DND-41 (cell line): ENCODE measurements around the gene ZNF580.

ENCODE experiments used
- ATAC-seq: fragments of 200-7000 bp; cut with Tn5 transposase; 3 replicates; pipeline ENCODE4 v1.9.1; 2021; ENCODE audit warnings: low read depth; ENCODE audit not compliant: insufficient read depth
- DNase-seq: peaks from one replicate; pipeline ENCODE4 v3.0.0-alpha.2; 2020
- H2AFZ ChIP-seq: 2 replicates; pipeline ENCODE4 v1.6.0; 2012; ENCODE audit warnings: low read depth, low read length
- H3K27ac ChIP-seq: 2 replicates; pipeline ENCODE4 v1.5.1; 2012; ENCODE audit warnings: low read length, inconsistent platforms
- H3K27me3 ChIP-seq: fragments of 200-600 bp; sonication (generic); 2 replicates; pipeline ENCODE4 v1.6.0; 2012; ENCODE audit warnings: low read length, mild to moderate bottlenecking, inconsistent platforms; ENCODE audit not compliant: insufficient read depth, poor library complexity
- H3K36me3 ChIP-seq: 2 replicates; pipeline ENCODE4 v1.5.1; 2012; ENCODE audit warnings: low read length, inconsistent platforms; ENCODE audit not compliant: insufficient read depth
- H3K4me1 ChIP-seq: 2 replicates; pipeline ENCODE4 v1.5.1; 2012; ENCODE audit warnings: mild to moderate bottlenecking, low read length; ENCODE audit not compliant: insufficient read depth
- H3K4me2 ChIP-seq: 2 replicates; pipeline ENCODE4 v1.6.0; 2012; ENCODE audit warnings: mild to moderate bottlenecking, moderate library complexity, low read length, inconsistent platforms; ENCODE audit not compliant: insufficient read depth
- H3K4me3 ChIP-seq, 2 experiments: fragments of 200-600 bp in 1 of 2; shearing (Covaris generic) in 1 of 2; 2 replicates each; pipeline ENCODE4 v1.5.1; 2012 to 2016; ENCODE audit warnings: inconsistent platforms in 2 of 2, low read length in 2 of 2, mild to moderate bottlenecking in 2 of 2, low read depth in 1 of 2, moderate library complexity in 1 of 2
- H3K79me2 ChIP-seq: 2 replicates; pipeline ENCODE4 v1.6.0; 2012; ENCODE audit warnings: low read length, inconsistent platforms; ENCODE audit not compliant: insufficient read depth
- H3K9ac ChIP-seq: 2 replicates; pipeline ENCODE4 v1.6.0; 2012; ENCODE audit warnings: low read depth, mild to moderate bottlenecking, inconsistent platforms, low read length, moderate library complexity
- H3K9me3 ChIP-seq: 2 replicates; pipeline ENCODE4 v1.5.1; 2012; ENCODE audit warnings: low read length, moderate library complexity, mild to moderate bottlenecking, inconsistent platforms; ENCODE audit not compliant: insufficient read depth, severe bottlenecking
- H4K20me1 ChIP-seq: 2 replicates; pipeline ENCODE4 v1.6.0; 2012; ENCODE audit warnings: low read length; ENCODE audit not compliant: insufficient read depth
- TF ChIP-seq, protein P1 (sequence below): IDR thresholded peaks from 2 replicates; pipeline ENCODE4 v1.5.1; 2012; ENCODE audit warnings: borderline replicate concordance, low read length, moderate library complexity, mild to moderate bottlenecking; ENCODE audit not compliant: poor library complexity, severe bottlenecking; ENCODE audit errors: extremely low read depth

Gene ZNF580

DNA sequence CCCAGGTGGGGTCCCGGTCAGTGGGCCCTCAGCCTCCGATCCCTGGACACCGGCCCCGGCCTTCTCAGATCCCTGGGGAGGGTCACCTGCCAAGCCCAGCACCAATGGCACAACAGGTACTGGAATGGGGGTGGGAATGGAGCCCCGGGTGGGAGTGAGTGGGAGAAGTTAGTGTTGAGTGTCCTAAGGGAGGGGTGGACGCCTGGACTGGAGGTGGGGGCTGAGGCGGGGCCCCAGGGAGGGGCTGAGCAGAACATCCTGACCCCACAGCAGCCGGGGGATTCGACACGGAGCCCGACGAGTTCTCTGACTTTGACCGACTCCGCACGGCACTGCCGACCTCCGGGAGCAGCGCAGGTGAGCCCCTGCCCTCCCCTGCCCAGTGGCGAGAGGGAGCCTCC, 51.9 kb downstream of the ZNF580 start:
- Histone ChIP-seq H3K4me2 (no peak overlapping the region), H4K20me1 (peaks cover 35% of the 10 kb centered on the region)
- ATAC-seq, result no peak

More for the DNA sequence above, 51.9 kb downstream of the ZNF580 start:
- Histone ChIP-seq H2AFZ (no peak overlapping the region), H3K4me1 (no peaks in the 10 kb centered on the region), H3K27ac (no peak overlapping the region), H3K4me3 (no peak overlapping the region), H3K9me3 (no peaks in the 10 kb centered on the region), H3K9ac (no peak overlapping the region), H3K36me3 (peaks cover 94% of the 10 kb centered on the region), H3K79me2 (no peaks in the 10 kb centered on the region), H3K27me3 (no peaks in the 10 kb centered on the region)
- TF ChIP-seq, protein P1, sequence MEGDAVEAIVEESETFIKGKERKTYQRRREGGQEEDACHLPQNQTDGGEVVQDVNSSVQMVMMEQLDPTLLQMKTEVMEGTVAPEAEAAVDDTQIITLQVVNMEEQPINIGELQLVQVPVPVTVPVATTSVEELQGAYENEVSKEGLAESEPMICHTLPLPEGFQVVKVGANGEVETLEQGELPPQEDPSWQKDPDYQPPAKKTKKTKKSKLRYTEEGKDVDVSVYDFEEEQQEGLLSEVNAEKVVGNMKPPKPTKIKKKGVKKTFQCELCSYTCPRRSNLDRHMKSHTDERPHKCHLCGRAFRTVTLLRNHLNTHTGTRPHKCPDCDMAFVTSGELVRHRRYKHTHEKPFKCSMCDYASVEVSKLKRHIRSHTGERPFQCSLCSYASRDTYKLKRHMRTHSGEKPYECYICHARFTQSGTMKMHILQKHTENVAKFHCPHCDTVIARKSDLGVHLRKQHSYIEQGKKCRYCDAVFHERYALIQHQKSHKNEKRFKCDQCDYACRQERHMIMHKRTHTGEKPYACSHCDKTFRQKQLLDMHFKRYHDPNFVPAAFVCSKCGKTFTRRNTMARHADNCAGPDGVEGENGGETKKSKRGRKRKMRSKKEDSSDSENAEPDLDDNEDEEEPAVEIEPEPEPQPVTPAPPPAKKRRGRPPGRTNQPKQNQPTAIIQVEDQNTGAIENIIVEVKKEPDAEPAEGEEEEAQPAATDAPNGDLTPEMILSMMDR, result no peak
- DNase-seq, result no peak
